Sigmoid colon (tissue), 7 donors: ENCODE results near the gene TMEM130. TPM values are rescaled to one million over a fixed set of nuclear protein-coding genes. Genes with fewer than 3 reads are reported as not detected.

Source experiments
- DNase-seq: peaks from one replicate; pipeline ENCODE4 v3.0.0-alpha.2; 2019
- H3K27ac ChIP-seq, 4 donors: fragments of 200-600 bp; sonication (generic); one replicate each; pipeline ENCODE4 v1.5.1; 2016 to 2019; ENCODE audit warnings: mild to moderate bottlenecking in 1 of 4
- H3K27me3 ChIP-seq, 3 donors: fragments of 200-600 bp; sonication (generic); one replicate each; pipeline ENCODE4 v1.5.1; 2019; ENCODE audit warnings: mild to moderate bottlenecking in 1 of 3
- H3K36me3 ChIP-seq, 4 donors: fragments of 200-600 bp; sonication (generic); one replicate each; pipeline ENCODE4 v1.5.1; 2016 to 2019
- H3K4me1 ChIP-seq, 4 donors: fragments of 200-600 bp; sonication (generic); one replicate each; pipeline ENCODE4 v1.5.1; 2017 to 2019
- H3K4me3 ChIP-seq, 4 donors: fragments of 200-600 bp; sonication (generic); one replicate each; pipeline ENCODE4 v1.5.1; 2017 to 2019; ENCODE audit warnings: mild to moderate bottlenecking in 2 of 4, moderate library complexity in 1 of 4
- H3K9me3 ChIP-seq, 4 donors: fragments of 200-600 bp in 3 of 4; sonication (generic) in 3 of 4; one replicate each; pipeline versions ENCODE4 v1.5.1 to v1.6.1; 2013 to 2019
- EP300 ChIP-seq, 4 donors: sonication (generic); formaldehyde crosslinking; IDR thresholded peaks; one replicate each; pipeline ENCODE4 v1.6.1; 2017; ENCODE audit warnings: antibody characterized with exemption in 4 of 4
- POLR2A ChIP-seq, 2 donors: fragments of 450-650 bp; IDR thresholded peaks; one replicate each; pipeline ENCODE4 v1.6.1; 2016; ENCODE audit warnings: antibody characterized with exemption in 2 of 2, mild to moderate bottlenecking in 2 of 2, moderate library complexity in 2 of 2
- POLR2AphosphoS5 ChIP-seq, 4 donors: sonication (generic); formaldehyde crosslinking; IDR thresholded peaks; one replicate each; pipeline ENCODE4 v1.6.1; 2017; ENCODE audit warnings: antibody characterized with exemption in 4 of 4
- WGBS, 2 donors: extraction: QIAGEN DNeasy Blood & Tissue Kit; methylation state at CpG; one replicate each; pipeline ENCODE4 v1.1.7; 2013; 5-methylcytosine and 5-hydroxymethylcytosine counted together
- intact Hi-C: fragments of 100-400 bp; cut with DNase I; formaldehyde crosslinking; loops from one replicate; pipeline ENCODE4 v1.15.1; 2023
- polyA plus RNA-seq, 3 donors: library from polyadenylated mRNA; stranded (reverse); fragments of 200-250 nt; gene quantifications; one replicate each; pipeline ENCODE4 v1.2.3, GENCODE V29; 2013
- total RNA-seq, 4 donors: library from RNA; depleted of rRNA; stranded (reverse); fragments of >200 nt; gene quantifications; one replicate each; pipeline ENCODE4 v1.1.0, GENCODE V29; 2016
- TF ChIP-seq, protein P1 (sequence below), 4 experiments: fragments of 450-650 bp in 3 of 4; fragments of 200-600 bp in 1 of 4; IDR thresholded peaks; one replicate each; pipeline ENCODE4 v1.5.1; 2016 to 2019; ENCODE audit warnings: antibody characterized with exemption in 4 of 4, mild to moderate bottlenecking in 3 of 4, moderate library complexity in 2 of 4
- donor health status: healthy with polysubstance abuse.
- donor health status: Bipolar disorder and iron deficiency.
- donor health status: healthy.

The TMEM130 gene
- total and polyA plus RNA-seq, 7 donors = 2.1 to 3.3 (median 3.0) TPM; not detected in 2

DNA sequence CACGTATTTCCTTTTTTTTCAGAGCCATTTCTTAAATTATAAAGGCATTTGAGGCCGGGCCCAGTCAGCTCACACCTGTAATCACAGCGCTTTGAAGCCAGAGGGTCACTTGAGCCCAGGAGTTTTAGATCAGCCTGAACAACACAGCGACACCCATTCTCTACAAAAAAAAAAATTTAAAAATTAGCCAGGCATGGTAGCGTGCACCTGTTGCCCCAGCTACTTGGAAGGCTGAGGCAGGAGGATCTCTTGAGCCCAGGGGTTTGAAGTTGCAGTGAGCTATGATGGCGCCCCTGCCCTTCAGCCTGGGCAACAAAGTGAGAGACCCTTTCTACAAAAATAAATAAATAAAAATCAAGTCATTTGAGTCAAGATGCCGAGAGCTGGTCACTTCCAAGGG is 3.0 kb downstream of the TMEM130 start:
- peaks cover 0 to 32% (median 27%) of the 10 kb centered on the region in 3 donors for H3K27me3 ChIP-seq
- WGBS, 2 donors = 77 to 87% methylated on average over 7 of the region's 7 CpGs
- no peak overlapping the region for H3K27ac ChIP-seq
- no peaks in the 10 kb centered on the region for H3K36me3 ChIP-seq
- DNase-seq = no peak
- H3K4me1 ChIP-seq = peaks cover 0 to 22% (median 15%) of the 10 kb centered on the region in 4 donors
- intact Hi-C loops = no loop called here
- H3K9me3 ChIP-seq = no peaks in the 10 kb centered on the region
- no peak overlapping the region for H3K4me3 ChIP-seq
- TF ChIP-seq POLR2AphosphoS5 (IDR thresholded peaks at IDR 0.05) (no peak), EP300 (IDR thresholded peaks at IDR 0.05) (no peak), POLR2A (IDR thresholded peaks at IDR 0.05) (no peak)
- TF ChIP-seq, protein P1, sequence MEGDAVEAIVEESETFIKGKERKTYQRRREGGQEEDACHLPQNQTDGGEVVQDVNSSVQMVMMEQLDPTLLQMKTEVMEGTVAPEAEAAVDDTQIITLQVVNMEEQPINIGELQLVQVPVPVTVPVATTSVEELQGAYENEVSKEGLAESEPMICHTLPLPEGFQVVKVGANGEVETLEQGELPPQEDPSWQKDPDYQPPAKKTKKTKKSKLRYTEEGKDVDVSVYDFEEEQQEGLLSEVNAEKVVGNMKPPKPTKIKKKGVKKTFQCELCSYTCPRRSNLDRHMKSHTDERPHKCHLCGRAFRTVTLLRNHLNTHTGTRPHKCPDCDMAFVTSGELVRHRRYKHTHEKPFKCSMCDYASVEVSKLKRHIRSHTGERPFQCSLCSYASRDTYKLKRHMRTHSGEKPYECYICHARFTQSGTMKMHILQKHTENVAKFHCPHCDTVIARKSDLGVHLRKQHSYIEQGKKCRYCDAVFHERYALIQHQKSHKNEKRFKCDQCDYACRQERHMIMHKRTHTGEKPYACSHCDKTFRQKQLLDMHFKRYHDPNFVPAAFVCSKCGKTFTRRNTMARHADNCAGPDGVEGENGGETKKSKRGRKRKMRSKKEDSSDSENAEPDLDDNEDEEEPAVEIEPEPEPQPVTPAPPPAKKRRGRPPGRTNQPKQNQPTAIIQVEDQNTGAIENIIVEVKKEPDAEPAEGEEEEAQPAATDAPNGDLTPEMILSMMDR (IDR thresholded peaks at IDR 0.05) = no peak

DNA sequence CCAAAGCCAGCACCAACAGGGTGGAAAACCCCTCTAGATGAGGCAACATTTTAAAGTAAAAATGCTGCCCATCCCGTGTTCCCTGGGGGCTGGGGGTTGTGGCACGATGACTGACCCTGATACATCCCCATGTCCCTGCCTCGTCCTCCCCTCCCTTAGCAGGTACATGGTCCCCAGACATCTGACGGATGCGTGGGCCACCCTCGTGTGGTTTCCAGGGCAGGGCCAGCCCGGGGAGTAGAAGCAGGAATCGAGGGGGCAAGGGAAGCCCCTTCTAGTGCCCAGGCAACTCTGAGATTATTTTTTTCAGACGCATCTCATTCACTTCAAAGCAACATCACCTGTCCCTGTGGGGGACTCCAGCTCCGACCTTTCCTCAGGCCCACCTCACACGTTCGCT is 3.5 kb downstream of the TMEM130 start:
- DNase-seq = no peak
- WGBS, 2 donors = 82 to 87% methylated on average over 12 of the region's 12 CpGs
- TF ChIP-seq POLR2A (IDR thresholded peaks at IDR 0.05) (no peak), EP300 (IDR thresholded peaks at IDR 0.05) (no peak), POLR2AphosphoS5 (IDR thresholded peaks at IDR 0.05) (no peak)
- TF ChIP-seq, protein P1 (IDR thresholded peaks at IDR 0.05) = no peak
- no peak overlapping the region for H3K27ac ChIP-seq
- intact Hi-C loops = no loop called here
- no peaks in the 10 kb centered on the region for H3K9me3 ChIP-seq
- peaks cover 0 to 22% (median 15%) of the 10 kb centered on the region in 4 donors for H3K4me1 ChIP-seq
- peaks cover 0 to 27% (median 23%) of the 10 kb centered on the region in 3 donors for H3K27me3 ChIP-seq
- no peaks in the 10 kb centered on the region for H3K36me3 ChIP-seq
- H3K4me3 ChIP-seq = no peak overlapping the region

DNA sequence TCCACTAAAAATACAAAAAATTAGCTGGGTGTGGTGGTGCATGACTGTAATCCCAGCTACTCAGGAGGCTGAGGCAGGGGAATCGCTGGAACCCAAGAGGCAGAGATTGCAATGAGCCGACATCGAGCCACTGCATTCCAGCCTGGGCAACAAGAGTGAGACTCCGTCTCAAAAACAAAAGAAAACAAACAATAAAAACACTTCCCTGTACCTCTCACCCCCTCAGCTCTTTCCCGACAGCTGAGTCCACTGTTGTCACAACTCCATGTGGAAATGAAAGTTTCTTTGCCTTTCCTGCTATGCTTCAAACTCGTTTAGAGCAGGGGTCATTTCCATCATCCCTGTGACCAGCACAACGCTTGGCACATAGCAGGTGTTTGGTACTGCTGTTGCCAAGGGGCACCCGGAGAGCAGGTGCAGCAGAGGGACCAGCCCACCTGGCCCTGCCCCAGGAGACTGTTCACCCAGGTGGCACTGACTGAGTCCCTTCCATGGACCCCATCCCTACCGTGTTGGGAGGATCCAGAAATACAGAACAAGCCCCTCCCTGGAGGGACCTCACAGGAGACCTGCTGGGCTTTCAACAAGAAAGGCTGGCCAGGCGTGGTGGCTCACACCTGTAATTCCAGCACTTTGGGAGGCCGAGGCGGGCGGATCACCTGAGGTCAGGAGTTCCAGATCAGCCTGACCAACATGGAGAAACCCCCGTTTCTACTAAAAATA is 4.9 kb downstream of the TMEM130 start:
- H3K27me3 ChIP-seq = peaks cover 0 to 13% (median 9%) of the 10 kb centered on the region in 3 donors
- intact Hi-C loops = no loop called here
- DNase-seq = no peak
- H3K27ac ChIP-seq = no peak overlapping the region
- H3K4me3 ChIP-seq = no peak overlapping the region
- no peaks in the 10 kb centered on the region for H3K36me3 ChIP-seq
- peaks cover 0 to 12% (median 7%) of the 10 kb centered on the region in 4 donors for H3K4me1 ChIP-seq
- H3K9me3 ChIP-seq = no peaks in the 10 kb centered on the region
- 40 to 70% methylated on average over 14 of the region's 14 CpGs for WGBS, 2 donors
- no peak for TF ChIP-seq EP300 (IDR thresholded peaks at IDR 0.05)
- no peak for TF ChIP-seq POLR2AphosphoS5 (IDR thresholded peaks at IDR 0.05)
- TF ChIP-seq, protein P1 (IDR thresholded peaks at IDR 0.05) = no peak

DNA sequence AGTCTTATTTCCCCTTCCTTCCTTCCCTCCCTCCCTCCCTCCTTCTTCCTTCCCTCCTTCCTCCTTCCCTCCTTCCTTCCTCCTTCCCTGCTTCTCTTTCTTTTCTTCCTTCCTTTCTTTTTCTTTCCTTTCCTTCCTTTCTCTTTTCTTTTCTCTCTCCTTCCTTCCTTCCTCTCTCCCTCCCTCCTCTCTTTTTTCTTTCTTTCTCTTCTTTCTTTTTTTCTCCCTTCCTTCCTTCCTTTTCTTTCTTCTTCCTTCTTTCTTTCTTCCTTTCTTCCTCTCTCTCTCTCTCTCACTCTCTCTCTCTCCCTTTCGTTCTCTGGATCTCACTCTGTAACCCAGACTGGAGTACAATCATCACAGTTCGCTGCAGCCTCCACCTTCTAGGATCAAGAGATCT is 6.2 kb downstream of the TMEM130 start:
- Histone ChIP-seq H3K36me3 (no peaks in the 10 kb centered on the region), H3K27ac (no peak overlapping the region), H3K9me3 (no peaks in the 10 kb centered on the region), H3K4me1 (peaks cover 0 to 5% (median 0%) of the 10 kb centered on the region in 4 donors), H3K4me3 (no peak overlapping the region), H3K27me3 (peaks cover 0 to 5% (median 0%) of the 10 kb centered on the region in 3 donors)
- intact Hi-C loops = no loop called here
- TF ChIP-seq POLR2A (IDR thresholded peaks at IDR 0.05) = no peak
- TF ChIP-seq, protein P1 (IDR thresholded peaks at IDR 0.05) = no peak
- no peak for TF ChIP-seq POLR2AphosphoS5 (IDR thresholded peaks at IDR 0.05)
- no peak for TF ChIP-seq EP300 (IDR thresholded peaks at IDR 0.05)
- DNase-seq = no peak
- 91% methylated on average over 2 of the region's 2 CpGs for WGBS, 2 donors
